WTC11 (cell line): Measurements from ENCODE around the gene CACUL1. TPM values are rescaled to one million over a fixed set of nuclear protein-coding genes. Genes with fewer than 3 reads are reported as not detected.
"Not testable (repeated sequence)": the region's sequence is repeated elsewhere in the genome, so short reads cannot be mapped to it uniquely, and the experiment has no call there.

Experiments used
- ATAC-seq: fragments of 200-7000 bp; cut with Tn5 transposase; 2 replicates; pipeline ENCODE4 v1.10.0; 2021; ENCODE audit warnings: mild to moderate bottlenecking, moderate library complexity
- CTCF ChIA-PET: fragments of 300-600 bp; sonication (Branson Sonifier 250); formaldehyde crosslinking; loops from one replicate; lab custom pipeline; 2021; ENCODE audit warnings: antibody characterized with exemption; lab: Charles Lee
- POLR2A ChIA-PET: fragments of 350-600 bp; sonication (Branson Sonifier 250); formaldehyde crosslinking; loops from one replicate; lab custom pipeline; 2021; ENCODE audit warnings: antibody characterized with exemption; lab: Charles Lee
- DNase-seq: peaks from one replicate; pipeline ENCODE4 v3.0.0; 2021; ENCODE audit warnings: low spot score
- H3K27ac Mint-ChIP-seq: 2 replicates; pipeline ENCODE4 v1.8.0; 2021; ENCODE audit warnings: mixed read lengths
- H3K27me3 Mint-ChIP-seq: 2 replicates; pipeline ENCODE4 v1.8.0; 2021; ENCODE audit warnings: low read depth, mild to moderate bottlenecking, moderate library complexity, mixed read lengths
- H3K36me3 Mint-ChIP-seq: 2 replicates; pipeline ENCODE4 v1.8.0; 2021; ENCODE audit warnings: mixed read lengths
- H3K4me1 Mint-ChIP-seq: 2 replicates; pipeline ENCODE4 v1.8.0; 2022; ENCODE audit warnings: mixed read lengths
- H3K4me3 Mint-ChIP-seq: 2 replicates; pipeline ENCODE4 v1.8.0; 2021; ENCODE audit warnings: mild to moderate bottlenecking, moderate library complexity, mixed read lengths
- H3K9me3 Mint-ChIP-seq: 2 replicates; pipeline ENCODE4 v1.8.0; 2021; ENCODE audit warnings: mixed read lengths
- ATF6 ChIP-seq: sonication (generic); formaldehyde crosslinking; IDR thresholded peaks from 2 replicates; pipeline ENCODE4 v1.8.1; 2023; ENCODE audit warnings: mild to moderate bottlenecking, missing genetic modification reagents
- CDX4 ChIP-seq: fragments of 250-450 bp; sonication (Bioruptor Pico); IDR thresholded peaks from 2 replicates; pipeline ENCODE4 v1.9.0; 2021; ENCODE audit warnings: moderate library complexity, mild to moderate bottlenecking, inconsistent platforms, borderline replicate concordance
- CREB1 ChIP-seq: sonication (generic); formaldehyde crosslinking; IDR thresholded peaks from 2 replicates; pipeline ENCODE4 v1.8.0; 2023; ENCODE audit warnings: mild to moderate bottlenecking, missing genetic modification reagents
- ELF4 ChIP-seq: sonication (generic); formaldehyde crosslinking; IDR thresholded peaks from 2 replicates; pipeline ENCODE4 v1.8.1; 2022; ENCODE audit warnings: low read depth, mild to moderate bottlenecking, moderate library complexity, missing genetic modification reagents
- GABPB1 ChIP-seq: sonication (generic); formaldehyde crosslinking; IDR thresholded peaks from 2 replicates; pipeline ENCODE4 v1.8.1; 2023; ENCODE audit warnings: mild to moderate bottlenecking, missing genetic modification reagents
- IRF2 ChIP-seq: sonication (generic); formaldehyde crosslinking; IDR thresholded peaks from 2 replicates; pipeline ENCODE4 v1.8.0; 2022; ENCODE audit warnings: low read depth, missing genetic modification reagents, borderline replicate concordance
- JAZF1 ChIP-seq: fragments of 250-450 bp; sonication (Bioruptor Pico); IDR thresholded peaks from 2 replicates; pipeline ENCODE4 v1.9.0; 2021; ENCODE audit warnings: moderate library complexity, mild to moderate bottlenecking, inconsistent platforms
- JUN ChIP-seq: sonication (generic); formaldehyde crosslinking; IDR thresholded peaks from 2 replicates; pipeline ENCODE4 v1.8.0; 2023; ENCODE audit warnings: mild to moderate bottlenecking, missing genetic modification reagents
- MLX ChIP-seq: sonication (generic); formaldehyde crosslinking; IDR thresholded peaks from 2 replicates; pipeline ENCODE4 v1.8.1; 2023; ENCODE audit warnings: mild to moderate bottlenecking, missing genetic modification reagents, moderate library complexity
- NFATC4 ChIP-seq: fragments of 250-450 bp; sonication (Bioruptor Pico); IDR thresholded peaks from 2 replicates; pipeline ENCODE4 v1.9.0; 2021; ENCODE audit warnings: mild to moderate bottlenecking
- NFYB ChIP-seq: sonication (generic); formaldehyde crosslinking; conservative IDR thresholded peaks from 2 replicates; pipeline ENCODE4 v1.8.0; 2022; ENCODE audit warnings: low read depth, missing genetic modification reagents
- OVOL2 ChIP-seq: fragments of 250-450 bp; sonication (Bioruptor Pico); IDR thresholded peaks from 2 replicates; pipeline ENCODE4 v1.9.0; 2021; ENCODE audit warnings: mild to moderate bottlenecking, borderline replicate concordance
- SMAD4 ChIP-seq: sonication (generic); formaldehyde crosslinking; IDR thresholded peaks from 2 replicates; pipeline ENCODE4 v1.8.0; 2022; ENCODE audit warnings: mild to moderate bottlenecking, missing genetic modification reagents
- SP1 ChIP-seq: sonication (generic); formaldehyde crosslinking; conservative IDR thresholded peaks from 2 replicates; pipeline ENCODE4 v1.8.1; 2022; ENCODE audit warnings: missing genetic modification reagents
- TCF7 ChIP-seq: sonication (generic); formaldehyde crosslinking; IDR thresholded peaks from 2 replicates; pipeline ENCODE4 v1.8.0; 2022; ENCODE audit warnings: mild to moderate bottlenecking, low read depth, missing genetic modification reagents, moderate library complexity
- TEAD1 ChIP-seq: sonication (generic); formaldehyde crosslinking; IDR thresholded peaks from 2 replicates; pipeline ENCODE4 v1.8.0; 2022; ENCODE audit warnings: mild to moderate bottlenecking, missing genetic modification reagents
- TP53 ChIP-seq: sonication (generic); formaldehyde crosslinking; IDR thresholded peaks from 2 replicates; pipeline ENCODE4 v1.8.1; 2023; ENCODE audit warnings: mild to moderate bottlenecking, missing genetic modification reagents
- ZBTB43 ChIP-seq: sonication (generic); formaldehyde crosslinking; IDR thresholded peaks from 2 replicates; pipeline ENCODE4 v1.8.1; 2023; ENCODE audit warnings: mild to moderate bottlenecking, missing genetic modification reagents
- ZNF263 ChIP-seq: sonication (generic); formaldehyde crosslinking; IDR thresholded peaks from 2 replicates; pipeline ENCODE4 v1.8.1; 2022; ENCODE audit warnings: low read depth, mild to moderate bottlenecking, moderate library complexity, missing genetic modification reagents
- ZNF281 ChIP-seq: sonication (generic); formaldehyde crosslinking; IDR thresholded peaks from 2 replicates; pipeline ENCODE4 v1.8.0; 2023; ENCODE audit warnings: mild to moderate bottlenecking, missing genetic modification reagents
- ZNF317 ChIP-seq: sonication (generic); formaldehyde crosslinking; IDR thresholded peaks from 2 replicates; pipeline ENCODE4 v1.8.1; 2023; ENCODE audit warnings: low read depth, mild to moderate bottlenecking, moderate library complexity, missing genetic modification reagents, borderline replicate concordance
- ZNF396 ChIP-seq: fragments of 250-450 bp; sonication (Bioruptor Pico); IDR thresholded peaks from 2 replicates; pipeline ENCODE4 v1.8.0; 2021; ENCODE audit warnings: mild to moderate bottlenecking, moderate library complexity, borderline replicate concordance
- ZSCAN18 ChIP-seq: fragments of 250-450 bp; sonication (Bioruptor Pico); IDR thresholded peaks from 2 replicates; pipeline ENCODE4 v2.1.2; 2022; ENCODE audit warnings: mild to moderate bottlenecking, moderate library complexity
- total RNA-seq: library from RNA; stranded (reverse); gene quantifications from 3 replicates; pipeline ENCODE4 v1.2.3, GENCODE V29; 2021

Gene CACUL1
- total RNA-seq, 1 experiment from 2014 or later = 41.5 TPM

GRCh38 chr10:118798231-118798662, 43.5 kb upstream of the CACUL1 start (continued):
- no peak for TF ChIP-seq ZBTB43 (CRISPR knock-in tag)
- no peak for TF ChIP-seq TP53 (CRISPR knock-in tag)
- TF ChIP-seq IRF2 = no peak
- TF ChIP-seq ATF6 (CRISPR knock-in tag) = no peak
- TF ChIP-seq SMAD4 = no peak

GRCh38 chr10:118794971-118795370, 40.2 kb upstream of the CACUL1 start:
- DNase-seq, H3K4me1 Mint-ChIP-seq, POLR2A ChIA-PET, H3K27ac Mint-ChIP-seq, H3K27me3 Mint-ChIP-seq, H3K4me3 Mint-ChIP-seq, ATAC-seq, CTCF ChIA-PET, H3K36me3 Mint-ChIP-seq: not testable (repeated sequence)
- peaks cover 19% of the 10 kb centered on the region for H3K9me3 Mint-ChIP-seq

- H3K27ac Mint-ChIP-seq = no peak overlapping the region
- no peaks in the 10 kb centered on the region for H3K4me1 Mint-ChIP-seq
- ATAC-seq (no peak), DNase-seq (no peak)
- 0 out of 2 replicates have a peak, but pooled peaks cover 3% of the 10 kb centered on the region for H3K36me3 Mint-ChIP-seq
- peaks cover 23% of the 10 kb centered on the region for H3K9me3 Mint-ChIP-seq
- TF ChIP-seq ZSCAN18 (CRISPR knock-in tag) (no peak), ZNF263 (no peak)
- TF ChIP-seq, all 79 proteins: peak for 0
- Mint-ChIP-seq H3K27me3 (no peaks in the 10 kb centered on the region), H3K4me3 (no peak overlapping the region)
- ChIA-PET POLR2A (no interaction called here), CTCF (no interaction called here)
Observed at GRCh38 chr10:118793545-118793944, 38.8 kb upstream of the CACUL1 start.

GRCh38 chr10:118792526-118792925, 37.8 kb upstream of the CACUL1 start:
- no peak for TF ChIP-seq NFYB (CRISPR knock-in tag)
- TF ChIP-seq GABPB1 = no peak
- no peak for TF ChIP-seq IRF2
- TF ChIP-seq ZNF396 = no peak
- no peak for TF ChIP-seq CREB1
- no peak for TF ChIP-seq NFATC4 (CRISPR knock-in tag)
- no peak for TF ChIP-seq ZNF281 (CRISPR knock-in tag)
- TF ChIP-seq JUN (CRISPR knock-in tag) = no peak
- TF ChIP-seq JAZF1 (CRISPR knock-in tag) = no peak
- TF ChIP-seq MLX (CRISPR knock-in tag) = no peak
- TF ChIP-seq TCF7 (CRISPR knock-in tag) = no peak
- TF ChIP-seq CDX4 (CRISPR knock-in tag) = no peak
- no peak for TF ChIP-seq ZNF317 (CRISPR knock-in tag)
- no peak for TF ChIP-seq SP1
- TF ChIP-seq ELF4 (CRISPR knock-in tag) = no peak
- TF ChIP-seq OVOL2 (CRISPR knock-in tag) = no peak
- TF ChIP-seq TEAD1 = no peak
- Mint-ChIP-seq H3K27ac (no peak overlapping the region), H3K27me3 (no peaks in the 10 kb centered on the region), H3K4me1 (no peaks in the 10 kb centered on the region), H3K36me3 (0 out of 2 replicates have a peak, but pooled peaks cover 3% of the 10 kb centered on the region), H3K4me3 (no peak overlapping the region), H3K9me3 (peaks cover 23% of the 10 kb centered on the region)
- ChIA-PET CTCF (no interaction called here), POLR2A (no interaction called here)
- ATAC-seq (no peak), DNase-seq (no peak)
